Calu3 (cell line): ENCODE measurements around the gene MEF2C. TPM values are rescaled to one million over a fixed set of nuclear protein-coding genes. Genes with fewer than 3 reads are reported as not detected.

Source experiments
- BruUV-seq: library from RNA; stranded (reverse); fragments of 400-500 nt; replicated peaks from 2 replicates; lab custom pipeline; 2021; lab: Mats Ljungman, UMichigan
- CTCF ChIA-PET: fragments of 300-600 bp; sonication (Branson Sonifier 250); formaldehyde crosslinking; loops from one replicate; lab custom pipeline; 2022; ENCODE audit warnings: antibody characterized with exemption; lab: Charles Lee
- DNase-seq: peaks from one replicate; pipeline ENCODE4 v3.0.0; 2022
- H3K27ac Mint-ChIP-seq: one replicate; pipeline ENCODE4 v1.8.0; 2022; ENCODE audit warnings: mixed read lengths; ENCODE audit not compliant: unreplicated experiment
- H3K27me3 Mint-ChIP-seq: one replicate; pipeline ENCODE4 v1.8.0; 2022; ENCODE audit warnings: mixed read lengths; ENCODE audit not compliant: unreplicated experiment
- H3K36me3 Mint-ChIP-seq: one replicate; pipeline ENCODE4 v1.8.0; 2022; ENCODE audit warnings: mild to moderate bottlenecking, moderate library complexity, mixed read lengths; ENCODE audit not compliant: insufficient read depth, unreplicated experiment
- H3K4me1 Mint-ChIP-seq: one replicate; pipeline ENCODE4 v1.8.0; 2022; ENCODE audit warnings: mild to moderate bottlenecking, low read depth, mixed read lengths; ENCODE audit not compliant: unreplicated experiment
- H3K4me3 Mint-ChIP-seq: one replicate; pipeline ENCODE4 v1.8.0; 2022; ENCODE audit warnings: mild to moderate bottlenecking, low read depth, moderate library complexity, mixed read lengths; ENCODE audit not compliant: unreplicated experiment
- H3K9me3 Mint-ChIP-seq: one replicate; pipeline ENCODE4 v1.8.0; 2022; ENCODE audit warnings: low read depth, mixed read lengths; ENCODE audit not compliant: unreplicated experiment
- CTCF ChIP-seq: fragments of 200-600 bp; IDR thresholded peaks from one replicate; pipeline ENCODE4 v1.8.0; 2022; ENCODE audit warnings: antibody characterized with exemption; ENCODE audit not compliant: unreplicated experiment
- intact Hi-C: fragments of 100-400 bp; cut with micrococcal nuclease; formaldehyde crosslinking; loops from one replicate; pipeline ENCODE4 v1.10.0; 2022; ENCODE audit not compliant: unreplicated experiment
- total RNA-seq: library from RNA; stranded (reverse); gene quantifications from 2 replicates; pipeline ENCODE4 v1.2.3, GENCODE V29; 2022

Gene MEF2C
- total RNA-seq, 1 experiment from 2014 or later, result 6.1 TPM

- no peaks in the 10 kb centered on the region for H3K27me3 Mint-ChIP-seq
- H3K4me1 Mint-ChIP-seq, result peaks cover 39% of the 10 kb centered on the region
Observed at GRCh38 chr5:88829054-88829453, 53.9 kb downstream of the MEF2C start.

DNA sequence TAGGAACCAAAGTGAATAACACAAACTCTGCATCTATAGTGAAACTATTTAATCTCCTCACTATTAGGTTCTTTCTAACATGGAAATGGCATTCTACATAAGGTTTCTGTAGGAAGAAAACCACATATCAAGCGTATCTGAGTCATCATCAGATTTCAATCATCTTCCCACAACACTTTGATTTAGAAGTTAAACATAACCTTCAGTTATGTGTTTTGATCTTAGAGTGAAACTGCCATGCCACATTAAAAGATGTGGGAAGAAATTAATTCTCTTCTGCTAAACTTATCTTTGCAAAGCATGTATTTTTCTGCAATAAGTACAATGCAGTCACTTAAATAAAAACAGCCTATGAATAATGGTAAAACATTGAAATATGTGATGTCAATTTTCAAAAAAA lies 55.0 kb downstream of the MEF2C start:
- H3K27me3 Mint-ChIP-seq, result no peaks in the 10 kb centered on the region
- H3K36me3 Mint-ChIP-seq, result no peaks in the 10 kb centered on the region
- CTCF ChIA-PET, result interaction anchor here (1.0 kb wide), 1 partner anchor 9 kb away, joined by 9 read pairs; no protein-coding TSS in a partner anchor
- no peak overlapping the region for H3K27ac Mint-ChIP-seq
- TF ChIP-seq CTCF, result no peak
- H3K9me3 Mint-ChIP-seq, result no peaks in the 10 kb centered on the region
- H3K4me3 Mint-ChIP-seq, result no peak overlapping the region
- peaks cover 39% of the 10 kb centered on the region for H3K4me1 Mint-ChIP-seq
- BruUV-seq, result no TSS peak
- intact Hi-C loops, result loop anchor here (5.0 kb wide), 1 partner anchor 41 kb away; no protein-coding TSS in a partner anchor
- DNase-seq, result no peak

More at GRCh38 chr5:88829054-88829453, 53.9 kb downstream of the MEF2C start:
- CTCF ChIA-PET, result interaction anchor here (1.0 kb wide), 1 partner anchor 8 kb away, joined by 9 read pairs; no protein-coding TSS in a partner anchor
- no peaks in the 10 kb centered on the region for H3K9me3 Mint-ChIP-seq
- intact Hi-C loops, result loop anchor here (5.0 kb wide), 1 partner anchor 42 kb away; no protein-coding TSS in a partner anchor
- no TSS peak for BruUV-seq
- no peak for TF ChIP-seq CTCF
- no peaks in the 10 kb centered on the region for H3K36me3 Mint-ChIP-seq
- no peak overlapping the region for H3K4me3 Mint-ChIP-seq
- no peak overlapping the region for H3K27ac Mint-ChIP-seq
- no peak for DNase-seq

DNA sequence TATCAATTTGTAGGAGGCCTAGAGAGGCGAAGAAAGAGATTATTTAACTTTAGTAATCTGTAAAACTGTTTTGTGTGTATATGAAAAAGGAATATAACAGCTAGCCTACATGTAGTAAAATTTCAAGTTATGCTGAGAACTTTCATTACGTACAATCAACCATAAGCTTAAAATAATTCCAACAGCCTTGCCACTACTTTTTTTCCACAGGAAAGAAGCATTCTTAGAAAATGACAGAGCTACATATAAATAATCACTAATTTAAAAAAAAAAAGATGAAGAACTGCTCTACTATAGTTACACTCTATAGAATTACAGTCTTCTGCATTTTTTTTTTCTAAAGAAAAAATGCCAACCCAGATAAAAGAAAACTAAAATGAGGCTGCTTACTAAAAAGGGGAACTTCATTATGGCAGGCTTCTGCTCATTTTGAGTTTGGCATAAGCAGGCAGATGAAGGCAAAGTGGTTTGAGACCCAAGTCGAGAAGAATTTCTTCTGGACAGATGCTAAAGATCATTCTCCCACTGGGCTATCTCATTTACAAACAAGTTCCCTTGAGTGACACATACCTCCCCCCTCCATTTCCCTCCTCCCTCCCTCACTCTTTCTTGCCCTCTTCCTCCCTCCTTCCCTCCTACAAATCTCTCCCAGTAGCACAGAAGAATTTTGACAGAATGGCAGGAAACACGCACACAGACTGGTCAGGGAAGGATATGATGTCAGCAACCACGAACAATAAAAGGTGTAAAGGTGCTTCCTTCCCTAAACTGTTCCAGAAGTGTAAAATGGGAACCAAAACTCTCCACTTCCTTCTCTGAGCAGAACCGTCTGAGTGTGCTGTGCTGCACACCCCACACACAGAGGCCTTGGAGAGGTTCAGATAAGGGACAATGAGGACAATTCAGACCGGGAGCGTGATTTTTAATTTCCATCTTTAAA lies 56.1 kb downstream of the MEF2C start:
- TF ChIP-seq CTCF, result no peak
- no TSS peak for BruUV-seq
- Mint-ChIP-seq H3K27me3 (no peaks in the 10 kb centered on the region), H3K36me3 (no peaks in the 10 kb centered on the region), H3K9me3 (no peaks in the 10 kb centered on the region), H3K27ac (no peak overlapping the region), H3K4me3 (peak overlapping the region; percentile 43), H3K4me1 (peaks cover 39% of the 10 kb centered on the region)
- intact Hi-C loops, result loop anchor here (5.0 kb wide), 1 partner anchor 40 kb away; no protein-coding TSS in a partner anchor
- CTCF ChIA-PET, result no interaction called here
- DNase-seq, result peak; percentile 13

DNA sequence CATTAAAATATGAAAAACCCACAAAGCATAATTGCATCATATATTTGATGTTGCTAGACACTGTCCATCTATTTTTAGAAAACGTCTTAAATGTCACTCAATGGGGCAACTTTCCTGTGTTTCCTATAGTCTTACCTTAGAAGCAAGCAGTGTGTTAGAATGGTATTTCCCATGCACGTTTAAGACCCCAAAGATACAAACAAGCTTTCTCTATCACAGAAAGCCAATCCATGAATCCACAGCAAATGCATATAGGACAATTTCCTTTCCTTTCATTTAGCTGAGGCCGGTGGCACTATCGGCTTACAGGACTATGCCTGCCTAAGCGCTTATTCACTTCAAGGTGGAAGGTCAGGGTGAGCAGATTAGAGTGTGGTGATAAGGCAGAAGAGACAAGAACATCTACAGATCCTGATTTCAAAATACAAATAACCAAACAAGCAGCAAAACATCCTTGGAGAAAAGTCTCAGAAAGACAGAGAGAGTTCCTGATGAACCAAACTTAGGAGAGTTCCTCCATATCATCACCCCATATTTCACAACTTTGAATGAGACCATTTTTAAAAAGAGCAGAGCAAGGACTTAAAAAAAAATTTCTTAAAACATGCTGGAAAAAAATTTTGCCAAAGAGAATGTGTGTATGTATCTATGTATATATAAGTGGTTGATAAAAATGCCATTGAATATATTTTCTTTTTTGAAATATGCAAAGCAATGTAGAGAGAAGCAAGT lies 57.2 kb downstream of the MEF2C start:
- Mint-ChIP-seq H3K4me1 (peaks cover 39% of the 10 kb centered on the region), H3K27me3 (no peaks in the 10 kb centered on the region), H3K27ac (peak overlapping the region; percentile 13), H3K36me3 (no peaks in the 10 kb centered on the region), H3K9me3 (no peaks in the 10 kb centered on the region), H3K4me3 (no peak overlapping the region)
- intact Hi-C loops, result loop anchor here (5.0 kb wide), 1 partner anchor 38 kb away; no protein-coding TSS in a partner anchor
- CTCF ChIA-PET, result interaction anchor here (0.6 to 1.0 kb wide), 2 partner anchors 96 to 408 kb away, joined by 3 to 7 read pairs; no protein-coding TSS in a partner anchor
- no peak for DNase-seq
- BruUV-seq, result no TSS peak
- no peak for TF ChIP-seq CTCF
